ENCODE data around the gene NNAT.
"Not testable (repeated sequence)": the region's sequence is repeated elsewhere in the genome, so short reads cannot be mapped to it uniquely, and the experiment has no call there.

The NNAT gene

GRCh38 chr20:37484331-37484730 lies 36.7 kb upstream of the NNAT start:
- no peaks in the 10 kb centered on the region for H3K36me3 ChIP-seq (ENCODE audit: control insufficient read depth, insufficient read depth, low read length)
- TF ChIP-seq CTCF (IDR thresholded peaks at IDR 0.05; ENCODE audit: insufficient read depth, low read length, poor library complexity, severe bottlenecking): no peak
- H3K4me3 ChIP-seq (replicated peaks; ENCODE audit: low read depth, low read length): no peak overlapping the region
- no peaks in the 10 kb centered on the region; the same call in 1 of the 2 replicates for H3K27me3 ChIP-seq (replicated peaks; ENCODE audit: control insufficient read depth, insufficient read depth, low read length)
- no peak for DNase-seq (ENCODE audit: extremely low read depth, insufficient read length)

DNA sequence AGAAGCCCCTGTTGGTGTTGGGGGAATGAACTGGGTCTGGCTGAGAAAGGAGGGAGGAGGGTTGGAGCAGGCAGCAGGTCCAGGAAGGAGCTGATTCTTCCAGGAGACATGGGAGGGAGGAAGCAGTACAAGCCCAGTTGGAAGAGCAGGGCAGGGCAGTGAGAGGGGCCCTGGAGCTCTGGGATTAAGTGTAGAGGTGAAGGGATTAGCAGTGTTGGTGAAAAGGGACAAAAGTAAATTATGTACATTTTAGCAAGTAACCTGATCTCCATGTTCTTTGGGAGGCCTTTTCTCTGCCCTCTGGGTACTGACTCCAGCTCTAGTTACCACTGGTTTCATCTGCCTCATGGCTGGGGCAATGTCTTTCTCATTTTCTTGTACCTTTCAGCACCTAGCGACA lies 34.8 kb upstream of the NNAT start:
- not testable (repeated sequence) for H3K4me3 ChIP-seq (replicated peaks; ENCODE audit: low read depth, low read length); H3K27me3 ChIP-seq (replicated peaks; ENCODE audit: control insufficient read depth, insufficient read depth, low read length); H3K36me3 ChIP-seq (ENCODE audit: control insufficient read depth, insufficient read depth, low read length); DNase-seq (ENCODE audit: extremely low read depth, insufficient read length)

DNA sequence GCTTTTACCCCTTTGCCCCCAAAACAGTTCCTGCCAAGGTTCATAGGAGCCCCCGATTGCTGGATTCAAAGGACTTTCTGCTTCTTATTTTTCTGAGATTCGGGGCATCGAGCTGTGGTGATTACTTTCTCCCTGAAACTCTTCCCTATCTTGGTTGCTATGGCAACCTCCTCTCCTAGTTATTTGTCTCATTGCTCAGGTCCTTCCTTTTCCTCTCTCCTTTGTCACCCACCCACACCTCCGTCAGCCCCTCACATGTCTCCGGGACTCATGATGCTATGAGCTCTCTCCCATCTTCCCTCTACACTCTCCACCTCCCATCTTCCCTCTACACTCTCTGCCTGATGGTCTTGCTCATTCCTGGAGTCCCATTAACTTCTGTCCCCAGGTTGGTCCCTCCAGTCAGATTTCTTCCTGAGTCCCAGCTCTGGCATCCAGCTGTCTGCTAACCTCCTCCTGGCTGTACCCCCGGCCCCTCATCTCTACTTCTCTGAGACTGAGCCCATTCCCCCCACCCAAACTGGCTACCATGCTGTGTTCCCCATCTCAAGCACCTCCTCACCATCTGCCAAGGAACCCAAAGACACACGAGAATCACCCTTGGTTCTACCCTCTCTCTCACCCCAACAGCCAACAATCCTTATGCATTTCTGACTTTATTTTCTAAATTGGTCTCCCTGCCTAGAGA lies 30.2 kb upstream of the NNAT start:
- no peak overlapping the region for H3K4me3 ChIP-seq (replicated peaks; ENCODE audit: low read depth, low read length)
- DNase-seq (ENCODE audit: extremely low read depth, insufficient read length): no peak
- no peak for TF ChIP-seq CTCF (IDR thresholded peaks at IDR 0.05; ENCODE audit: insufficient read depth, low read length, poor library complexity, severe bottlenecking)
- no peaks in the 10 kb centered on the region for H3K27me3 ChIP-seq (replicated peaks; ENCODE audit: control insufficient read depth, insufficient read depth, low read length)
- no peaks in the 10 kb centered on the region for H3K36me3 ChIP-seq (ENCODE audit: control insufficient read depth, insufficient read depth, low read length)

DNA sequence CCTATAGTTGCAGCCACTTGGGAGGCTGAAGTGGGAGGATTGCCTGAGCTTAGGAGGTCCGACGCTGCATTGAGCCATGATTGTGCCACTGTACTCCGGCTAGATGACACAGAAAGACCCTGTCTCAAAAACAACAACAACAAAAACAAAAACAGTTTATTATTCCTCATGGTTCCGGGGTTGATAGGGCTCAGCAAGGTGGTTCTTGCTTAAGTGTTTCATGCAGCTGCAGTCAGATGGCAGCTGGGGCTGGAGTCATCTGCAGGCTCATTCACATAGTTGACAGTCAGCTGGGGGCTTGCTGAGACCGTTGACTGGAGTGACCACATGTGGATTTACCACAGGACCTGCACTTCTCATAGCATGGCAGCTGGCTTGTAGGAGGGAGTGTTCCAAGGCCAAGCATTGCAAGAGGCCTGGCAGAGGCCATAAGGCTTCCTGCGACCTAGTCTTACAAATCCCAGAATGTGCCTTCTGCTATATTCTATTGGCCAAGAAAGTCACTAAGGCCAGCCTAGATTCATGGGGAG lies 28.9 kb upstream of the NNAT start:
- no peak for DNase-seq (ENCODE audit: extremely low read depth, insufficient read length)
- TF ChIP-seq CTCF (IDR thresholded peaks at IDR 0.05; ENCODE audit: insufficient read depth, low read length, poor library complexity, severe bottlenecking): no peak
- H3K36me3 ChIP-seq (ENCODE audit: control insufficient read depth, insufficient read depth, low read length): no peaks in the 10 kb centered on the region
- H3K4me3 ChIP-seq (replicated peaks; ENCODE audit: low read depth, low read length): no peak overlapping the region
- H3K27me3 ChIP-seq (replicated peaks; ENCODE audit: control insufficient read depth, insufficient read depth, low read length): no peaks in the 10 kb centered on the region

DNA sequence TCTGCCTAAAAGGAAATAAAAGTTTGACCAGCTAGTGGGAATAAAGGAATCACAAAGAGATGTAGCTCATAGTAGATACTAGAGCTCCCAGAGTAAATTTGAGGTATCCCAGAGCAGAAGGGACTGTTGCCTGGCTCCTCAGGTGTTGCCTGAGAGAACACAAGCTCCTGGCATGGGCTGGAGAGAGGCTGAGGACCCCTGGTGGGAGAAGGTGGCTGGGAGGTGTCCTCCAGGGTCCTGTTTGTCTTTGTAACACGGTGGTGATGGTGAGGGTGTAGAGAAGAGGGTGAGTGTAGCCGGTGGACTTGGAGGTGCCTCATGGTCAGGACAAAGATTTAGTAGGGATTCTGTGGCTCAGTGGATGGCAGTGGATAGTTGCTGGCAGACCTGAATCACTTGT lies 28.1 kb upstream of the NNAT start:
- H3K27me3 ChIP-seq (replicated peaks; ENCODE audit: control insufficient read depth, insufficient read depth, low read length): no peaks in the 10 kb centered on the region
- H3K4me3 ChIP-seq (replicated peaks; ENCODE audit: low read depth, low read length): no peak overlapping the region
- TF ChIP-seq CTCF (IDR thresholded peaks at IDR 0.05; ENCODE audit: insufficient read depth, low read length, poor library complexity, severe bottlenecking): no peak
- H3K36me3 ChIP-seq (ENCODE audit: control insufficient read depth, insufficient read depth, low read length): no peaks in the 10 kb centered on the region
- DNase-seq (ENCODE audit: extremely low read depth, insufficient read length): no peak

DNA sequence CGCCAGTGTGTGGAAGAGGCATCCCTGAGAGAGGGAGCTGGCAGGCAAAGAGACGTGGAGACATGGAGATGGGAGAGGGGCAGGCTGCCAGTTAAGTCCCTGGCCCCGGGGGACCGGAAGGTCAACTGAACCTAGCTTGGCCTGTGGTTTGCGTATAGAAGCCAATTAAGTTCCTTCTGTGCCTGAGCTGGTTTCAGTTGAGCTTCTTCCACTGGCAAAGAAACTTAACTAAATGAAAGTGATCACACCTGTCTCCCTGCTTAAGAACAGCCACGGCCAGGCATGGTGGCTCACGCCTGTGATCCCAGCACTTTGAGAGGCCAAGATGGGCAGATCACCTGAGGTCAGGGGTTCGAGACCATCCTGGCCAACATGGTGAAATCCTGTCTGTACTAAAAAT lies 26.7 kb upstream of the NNAT start:
- Histone ChIP-seq H3K4me3 (replicated peaks; ENCODE audit: low read depth, low read length) (no peak overlapping the region), H3K36me3 (ENCODE audit: control insufficient read depth, insufficient read depth, low read length) (no peaks in the 10 kb centered on the region), H3K27me3 (replicated peaks; ENCODE audit: control insufficient read depth, insufficient read depth, low read length) (no peaks in the 10 kb centered on the region)
- peak; percentile 14 for DNase-seq (ENCODE audit: extremely low read depth, insufficient read length)
- no peak for TF ChIP-seq CTCF (IDR thresholded peaks at IDR 0.05; ENCODE audit: insufficient read depth, low read length, poor library complexity, severe bottlenecking)
